Activated CD8-positive, alpha-beta T cell treated with anti-CD3 and anti-CD28 coated beads for 36 hours (primary cell): Measurements from ENCODE around the gene TCFL5. TPM values are rescaled to one million over a fixed set of nuclear protein-coding genes. Genes with fewer than 3 reads are reported as not detected.
"Not testable (repeated sequence)": the region's sequence is repeated elsewhere in the genome, so short reads cannot be mapped to it uniquely, and the experiment has no call there.

Experiments
- ATAC-seq: fragments of 200-7000 bp; cut with Tn5 transposase; one replicate; pipeline ENCODE4 v1.10.0; 2021; ENCODE audit warnings: mild to moderate bottlenecking, moderate library complexity
- CTCF ChIA-PET: fragments of 350-600 bp; sonication (Branson Sonifier 250); formaldehyde crosslinking; loops from one replicate; lab custom pipeline; 2021; ENCODE audit warnings: antibody characterized with exemption; lab: Charles Lee
- POLR2A ChIA-PET: fragments of 350-600 bp; sonication (Branson Sonifier 250); formaldehyde crosslinking; loops from one replicate; lab custom pipeline; 2021; ENCODE audit warnings: antibody characterized with exemption; lab: Charles Lee
- DNase-seq: peaks from one replicate; pipeline ENCODE4 v3.0.0-alpha.2; 2020
- H3K27ac Mint-ChIP-seq: one replicate; pipeline ENCODE4 v1.8.0; 2021; ENCODE audit warnings: mild to moderate bottlenecking, mixed read lengths
- H3K27me3 Mint-ChIP-seq: one replicate; pipeline ENCODE4 v1.8.0; 2021; ENCODE audit warnings: mixed read lengths
- H3K36me3 Mint-ChIP-seq: one replicate; pipeline ENCODE4 v1.8.0; 2021; ENCODE audit warnings: low read depth, mixed read lengths
- H3K4me1 Mint-ChIP-seq: one replicate; pipeline ENCODE4 v1.8.0; 2021; ENCODE audit warnings: low read depth, mixed read lengths
- H3K4me3 Mint-ChIP-seq: one replicate; pipeline ENCODE4 v1.8.0; 2021; ENCODE audit warnings: mild to moderate bottlenecking, moderate library complexity, mixed read lengths
- H3K9me3 Mint-ChIP-seq: one replicate; pipeline ENCODE4 v1.8.0; 2021; ENCODE audit warnings: mixed read lengths
- CTCF ChIP-seq: fragments of 200-600 bp; IDR thresholded peaks from one replicate; pipeline ENCODE4 v1.8.0; 2022; ENCODE audit warnings: antibody characterized with exemption, mild to moderate bottlenecking
- intact Hi-C: fragments of 100-400 bp; cut with micrococcal nuclease; formaldehyde crosslinking; loops from one replicate; pipeline ENCODE4 v1.10.0; 2022
- total RNA-seq, 2 experiments: library from RNA; stranded (reverse); gene quantifications; one replicate each; pipeline ENCODE4 v1.2.3, GENCODE V29; 2021

The TCFL5 gene
- total RNA-seq, 2 experiments from 2014 or later, result 7.5 to 7.6 TPM

DNA sequence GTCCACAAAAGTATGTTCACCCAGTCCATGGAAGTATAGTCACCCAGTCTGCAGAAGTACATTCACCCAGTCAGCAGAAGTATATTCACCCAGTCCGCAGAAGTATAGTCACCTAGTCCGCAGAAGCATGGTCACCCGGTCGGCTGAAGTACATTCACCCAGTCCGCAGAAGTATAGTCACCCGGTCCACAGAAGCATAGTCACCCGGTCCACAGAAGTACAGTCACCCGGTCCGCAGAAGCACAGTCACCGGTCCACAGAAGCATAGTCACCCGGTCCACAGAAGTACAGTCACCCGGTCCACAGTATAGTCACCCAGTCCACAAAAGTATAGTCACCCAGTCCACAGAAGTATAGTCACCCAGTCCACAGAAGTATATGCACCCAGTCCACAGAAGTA lies 8.8 kb downstream of the TCFL5 start:
- H3K27me3 Mint-ChIP-seq, result no peaks in the 10 kb centered on the region
- H3K27ac Mint-ChIP-seq, result no peak overlapping the region
- POLR2A ChIA-PET, result no interaction called here

GRCh38 chr20:62852196-62852595 lies 9.4 kb downstream of the TCFL5 start:
- CTCF ChIA-PET, result no interaction called here
- TF ChIP-seq CTCF, result no peak

More for the DNA sequence above, 8.8 kb downstream of the TCFL5 start:
- Mint-ChIP-seq H3K9me3 (no peaks in the 10 kb centered on the region), H3K36me3 (peaks cover 28% of the 10 kb centered on the region), H3K4me3 (no peak overlapping the region), H3K4me1 (no peaks in the 10 kb centered on the region)
- CTCF ChIA-PET, result no interaction called here
- intact Hi-C loops, result no loop called here
- DNase-seq (no peak), ATAC-seq (no peak)
- no peak for TF ChIP-seq CTCF

DNA sequence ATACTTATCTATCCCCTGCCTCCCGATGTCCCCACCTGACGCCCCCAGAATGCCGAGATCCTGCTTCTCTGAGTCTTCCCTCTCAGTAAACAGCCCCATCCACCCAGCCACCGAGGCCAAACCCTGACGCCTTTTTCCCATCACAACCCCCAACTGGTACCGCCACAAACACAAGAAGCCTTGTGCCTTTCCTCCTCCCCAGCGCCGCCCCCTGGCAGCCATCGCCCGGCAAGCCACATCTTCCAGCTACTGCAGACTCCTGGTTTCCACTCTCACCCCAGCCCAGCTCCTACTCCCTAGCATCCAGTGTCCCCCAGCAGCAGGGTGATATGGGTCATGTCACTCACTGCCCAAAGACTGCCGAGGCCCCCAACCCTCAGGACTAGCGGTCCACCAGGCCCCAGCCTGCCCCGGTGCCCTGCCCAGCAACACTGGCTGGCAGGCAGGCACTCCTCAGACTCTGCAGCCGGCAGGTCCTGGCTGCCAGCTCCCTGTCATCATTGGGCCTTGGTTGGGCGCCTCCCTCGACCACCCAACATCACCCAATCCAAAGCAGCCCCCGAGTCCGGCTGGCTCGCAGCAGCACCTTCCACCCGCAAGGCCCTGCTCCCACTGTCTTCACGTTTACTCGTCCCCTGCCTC lies 11.2 kb downstream of the TCFL5 start:
- POLR2A ChIA-PET, result no interaction called here
- CTCF ChIA-PET, result no interaction called here
- no peaks in the 10 kb centered on the region for H3K4me1 Mint-ChIP-seq

More at GRCh38 chr20:62852196-62852595, 9.4 kb downstream of the TCFL5 start:
- intact Hi-C loops, result no loop called here
- no peaks in the 10 kb centered on the region for H3K27me3 Mint-ChIP-seq
- DNase-seq, result no peak
- H3K27ac Mint-ChIP-seq, result no peak overlapping the region
- no peak overlapping the region for H3K4me3 Mint-ChIP-seq
- no peak for ATAC-seq
- no peaks in the 10 kb centered on the region for H3K9me3 Mint-ChIP-seq
- POLR2A ChIA-PET, result no interaction called here
- peaks cover 26% of the 10 kb centered on the region for H3K36me3 Mint-ChIP-seq
- no peaks in the 10 kb centered on the region for H3K4me1 Mint-ChIP-seq

GRCh38 chr20:62849431-62849830 lies 12.2 kb downstream of the TCFL5 start:
- Mint-ChIP-seq H3K4me3 (no peak overlapping the region), H3K27me3 (no peaks in the 10 kb centered on the region), H3K36me3 (peaks cover 18% of the 10 kb centered on the region), H3K27ac (no peak overlapping the region), H3K4me1 (no peaks in the 10 kb centered on the region), H3K9me3 (no peaks in the 10 kb centered on the region)
- DNase-seq (no peak), ATAC-seq (no peak)
- no peak for TF ChIP-seq CTCF
- intact Hi-C loops, result no loop called here
- POLR2A ChIA-PET, result no interaction called here
- CTCF ChIA-PET, result interaction anchor here (0.8 to 1.3 kb wide), 2 partner anchors 27 to 68 kb away, joined by 4 read pairs; no protein-coding TSS in a partner anchor

More for the DNA sequence above, 11.2 kb downstream of the TCFL5 start:
- no peak overlapping the region for H3K27ac Mint-ChIP-seq
- H3K27me3 Mint-ChIP-seq, result no peaks in the 10 kb centered on the region
- H3K4me3 Mint-ChIP-seq, result no peak overlapping the region
- TF ChIP-seq CTCF, result no peak
- H3K9me3 Mint-ChIP-seq, result no peaks in the 10 kb centered on the region
- intact Hi-C loops, result no loop called here
- H3K36me3 Mint-ChIP-seq, result peaks cover 21% of the 10 kb centered on the region
- no peak for DNase-seq
- no peak for ATAC-seq

DNA sequence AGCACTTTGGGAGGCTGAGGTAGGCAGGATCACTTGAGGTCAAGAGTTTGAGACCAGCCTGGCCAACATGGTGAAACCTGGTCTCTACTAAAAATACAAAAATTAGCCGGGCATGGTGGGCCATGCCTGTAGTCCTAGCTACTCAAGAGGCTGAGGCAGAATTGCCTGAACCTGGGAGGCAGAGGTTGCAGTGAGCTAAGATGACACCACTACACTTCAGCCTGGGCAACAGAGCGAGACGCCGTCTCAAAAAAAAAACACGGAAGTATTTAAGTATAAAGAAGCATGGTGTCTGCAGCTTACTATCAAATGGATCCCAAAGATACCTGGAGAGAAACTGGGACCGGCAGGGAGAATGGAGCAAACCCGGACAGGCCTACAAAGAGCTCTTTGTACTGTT lies 12.7 kb downstream of the TCFL5 start:
- H3K27me3 Mint-ChIP-seq, intact Hi-C loops, H3K9me3 Mint-ChIP-seq, ATAC-seq, H3K4me3 Mint-ChIP-seq, DNase-seq, POLR2A ChIA-PET, H3K27ac Mint-ChIP-seq, H3K4me1 Mint-ChIP-seq: not testable (repeated sequence)
- peaks cover 17% of the 10 kb centered on the region for H3K36me3 Mint-ChIP-seq
- CTCF ChIA-PET, result interaction anchor here (0.8 to 1.3 kb wide), 2 partner anchors 26 to 69 kb away, joined by 4 read pairs; no protein-coding TSS in a partner anchor
